A549 (cell line): ENCODE measurements around the gene VPS13A. TPM values are rescaled to one million over a fixed set of nuclear protein-coding genes. Genes with fewer than 3 reads are reported as not detected.

Source experiments
- ATAC-seq, 2 experiments: fragments of 200-7000 bp in 1 of 2; fragments of >200 bp in 1 of 2; cut with Nextera tagmentation in 1 of 2; cut with Tn5 transposase in 1 of 2; 3 replicates each; pipeline versions ENCODE4 v1.8.0 to v1.9.1; 2018 to 2020; ENCODE audit warnings: mild to moderate bottlenecking in 1 of 2, moderate library complexity in 1 of 2
- CTCF ChIA-PET: fragments of 300-600 bp; sonication (Branson Sonifier 250); formaldehyde crosslinking; extraction: SDS; loops from one replicate; lab custom pipeline; 2021; ENCODE audit warnings: antibody characterized with exemption, inconsistent platforms; lab: Yijun Ruan, JAX
- POLR2A ChIA-PET: fragments of 350-600 bp; formaldehyde crosslinking; extraction: SDS; loops from one replicate; lab custom pipeline; 2021; ENCODE audit warnings: antibody characterized with exemption, inconsistent platforms; lab: Yijun Ruan, JAX
- DNase-seq, 2 experiments: peaks; one replicate each; pipeline versions ENCODE4 v3.0.0 to v3.0.0-alpha.2; 2011 to 2016; ENCODE audit warnings: low read depth in 1 of 2, low spot score in 1 of 2
- FAIRE-seq: peaks from 2 replicates; lab custom pipeline; 2011; peaks lifted over from hg19 to GRCh38; lab: Jason Lieb, UNC
- H3K27ac ChIP-seq, 2 experiments: fragments of >200 bp; sonication (Bioruptor Twin); formaldehyde crosslinking; 3 replicates each; pipeline ENCODE4 v1.5.1; 2016 to 2017
- H3K4me1 ChIP-seq: fragments of >200 bp; sonication (Bioruptor Twin); formaldehyde crosslinking; 3 replicates; pipeline ENCODE4 v1.6.1; 2016
- H3K4me2 ChIP-seq: fragments of >200 bp; sonication (Bioruptor Twin); formaldehyde crosslinking; 3 replicates; pipeline ENCODE4 v1.6.1; 2016
- H3K4me3 ChIP-seq: fragments of >200 bp; sonication (Bioruptor Twin); formaldehyde crosslinking; 3 replicates; pipeline ENCODE4 v1.5.1; 2016
- H3K9me3 ChIP-seq: fragments of >200 bp; sonication (Bioruptor Twin); formaldehyde crosslinking; 3 replicates; pipeline ENCODE4 v1.6.1; 2016
- BCL3 ChIP-seq: fragments of >200 bp; sonication (Bioruptor Twin); formaldehyde crosslinking; IDR thresholded peaks from 3 replicates; pipeline ENCODE4 v1.6.1; 2016
- CBX2 ChIP-seq: fragments of 200-600 bp; sonication (generic); IDR thresholded peaks from 2 replicates; pipeline ENCODE4 v1.6.1; 2016; ENCODE audit warnings: low read depth, mild to moderate bottlenecking, borderline replicate concordance
- CBX8 ChIP-seq: fragments of 200-600 bp; sonication (generic); IDR thresholded peaks from 2 replicates; pipeline ENCODE4 v1.6.1; 2016
- CEBPB ChIP-seq, 2 experiments: fragments of >200 bp in 1 of 2; sonication (Bioruptor Twin) in 1 of 2; formaldehyde crosslinking in 1 of 2; IDR thresholded peaks; 2 replicates each; pipeline ENCODE4 v1.6.1; 2012 to 2016
- CHD4 ChIP-seq: fragments of 200-600 bp; sonication (generic); IDR thresholded peaks from 2 replicates; pipeline ENCODE4 v1.6.1; 2016; ENCODE audit warnings: antibody characterized with exemption, mild to moderate bottlenecking, borderline replicate concordance
- EHF ChIP-seq: fragments of 250-450 bp; sonication (Bioruptor Pico); IDR thresholded peaks from 2 replicates; pipeline ENCODE4 v1.5.0; 2020; ENCODE audit warnings: mild to moderate bottlenecking
- EHMT2 ChIP-seq: fragments of 200-600 bp; sonication (generic); IDR thresholded peaks from 2 replicates; pipeline ENCODE4 v1.6.1; 2016; ENCODE audit warnings: antibody characterized with exemption, low read depth, mild to moderate bottlenecking, moderate library complexity
- ELK1 ChIP-seq: fragments of 150-350 bp; IDR thresholded peaks from 2 replicates; pipeline ENCODE4 v1.6.1; 2014; ENCODE audit warnings: low read depth, mild to moderate bottlenecking, low read length
- ESRRA ChIP-seq: fragments of 150-350 bp; IDR thresholded peaks from 2 replicates; pipeline ENCODE4 v1.6.1; 2014; ENCODE audit warnings: mild to moderate bottlenecking, low read length, borderline replicate concordance
- HOXA7 ChIP-seq: fragments of 250-450 bp; sonication (Bioruptor Pico); IDR thresholded peaks from 2 replicates; pipeline ENCODE4 v1.5.0; 2020; ENCODE audit warnings: mild to moderate bottlenecking, moderate library complexity
- HOXB5 ChIP-seq: fragments of 250-450 bp; sonication (Bioruptor Pico); IDR thresholded peaks from 2 replicates; pipeline ENCODE4 v1.5.0; 2020; ENCODE audit warnings: mild to moderate bottlenecking, moderate library complexity
- JUN ChIP-seq, 2 experiments: fragments of >200 bp; sonication (Bioruptor Twin); formaldehyde crosslinking; IDR thresholded peaks; 2 replicates in 1 of 2; 3 replicates in 1 of 2; pipeline ENCODE4 v1.6.1; 2016 to 2017
- JUNB ChIP-seq: fragments of >200 bp; sonication (Bioruptor Twin); formaldehyde crosslinking; IDR thresholded peaks from 2 replicates; pipeline ENCODE4 v1.6.1; 2016
- KDM5A ChIP-seq: fragments of 200-600 bp; sonication (generic); IDR thresholded peaks from 2 replicates; pipeline ENCODE4 v1.6.1; 2016; ENCODE audit warnings: antibody characterized with exemption, mild to moderate bottlenecking
- MAX ChIP-seq: IDR thresholded peaks from 2 replicates; pipeline ENCODE4 v1.6.1; 2012
- MYC ChIP-seq: IDR thresholded peaks from 2 replicates; pipeline ENCODE4 v1.6.1; 2012; ENCODE audit warnings: mild to moderate bottlenecking, inconsistent platforms, low read length, improper control_type of control experiment, borderline replicate concordance
- NFE2L2 ChIP-seq: fragments of 150-350 bp; conservative IDR thresholded peaks from 2 replicates; pipeline ENCODE4 v1.6.1; 2014; ENCODE audit warnings: low read length
- POLR2A ChIP-seq: IDR thresholded peaks from 2 replicates; pipeline ENCODE4 v1.6.1; 2012; ENCODE audit warnings: mild to moderate bottlenecking, low read length
- RAD21 ChIP-seq, 2 experiments: fragments of >200 bp in 1 of 2; sonication (Bioruptor Twin) in 1 of 2; formaldehyde crosslinking in 1 of 2; IDR thresholded peaks in 1 of 2; conservative IDR thresholded peaks in 1 of 2; 2 replicates in 1 of 2; 3 replicates in 1 of 2; pipeline ENCODE4 v1.6.1; 2012 to 2018; ENCODE audit warnings: inconsistent platforms in 1 of 2
- RCOR1 ChIP-seq: fragments of 150-350 bp; IDR thresholded peaks from 2 replicates; pipeline ENCODE4 v1.6.1; 2014; ENCODE audit warnings: antibody characterized with exemption, low read length, low read depth
- RFX5 ChIP-seq: fragments of 450-650 bp; IDR thresholded peaks from 2 replicates; pipeline ENCODE4 v1.7.1; 2014; ENCODE audit warnings: antibody characterized with exemption, mild to moderate bottlenecking, moderate library complexity
- SMC3 ChIP-seq: fragments of >200 bp; sonication (Bioruptor Twin); formaldehyde crosslinking; IDR thresholded peaks from 3 replicates; pipeline ENCODE4 v1.6.1; 2018; ENCODE audit warnings: inconsistent platforms
- SREBF2 ChIP-seq: fragments of 450-650 bp; IDR thresholded peaks from 2 replicates; pipeline ENCODE4 v1.6.1; 2014; ENCODE audit warnings: mild to moderate bottlenecking, moderate library complexity
- TFCP2L1 ChIP-seq: fragments of 250-450 bp; sonication (Bioruptor Pico); IDR thresholded peaks from 2 replicates; pipeline ENCODE4 v1.5.0; 2021; ENCODE audit warnings: mild to moderate bottlenecking
- TP53 ChIP-seq: fragments of 250-450 bp; sonication (Bioruptor Pico); IDR thresholded peaks from 2 replicates; pipeline ENCODE4 v1.5.0; 2021; ENCODE audit warnings: mild to moderate bottlenecking, moderate library complexity
- ZC3H11A ChIP-seq: fragments of 450-650 bp; IDR thresholded peaks from 2 replicates; pipeline ENCODE4 v1.6.1; 2014; ENCODE audit warnings: antibody characterized with exemption, mild to moderate bottlenecking
- ZFP36 ChIP-seq: fragments of 450-650 bp; IDR thresholded peaks from 2 replicates; pipeline ENCODE4 v1.6.1; 2014; ENCODE audit warnings: borderline replicate concordance; ENCODE audit not compliant: partially characterized antibody
- ZNF302 ChIP-seq: fragments of 250-450 bp; sonication (Bioruptor Pico); IDR thresholded peaks from 2 replicates; pipeline ENCODE4 v1.9.0; 2021; ENCODE audit warnings: inconsistent platforms, mild to moderate bottlenecking, moderate library complexity
- WGBS: methylation state at CpG from one replicate; pipeline ENCODE4 v1.1.6; 2017; ENCODE audit errors: missing lambda C conversion rate; 5-methylcytosine and 5-hydroxymethylcytosine counted together
- polyA plus RNA-seq, 4 experiments: library from polyadenylated mRNA; depleted of rRNA in 3 of 4; stranded (reverse); fragments of >200 nt; fragmentation: RNase III in 1 of 4; extraction: RNeasy Plus Mini Kit Qiagen cat#74134 plus additional on column Dnase treatment in 1 of 4; gene quantifications; 2 replicates in 3 of 4; 3 replicates in 1 of 4; pipeline ENCODE4 v1.2.3, GENCODE V29; 2011 to 2017
- TF ChIP-seq, protein P1 (sequence below): IDR thresholded peaks from 2 replicates; pipeline ENCODE4 v1.6.1; 2012; ENCODE audit warnings: low read depth, borderline replicate concordance
- TF ChIP-seq, protein P2 (sequence below): fragments of >200 bp; sonication (Bioruptor Twin); formaldehyde crosslinking; IDR thresholded peaks from 3 replicates; pipeline ENCODE4 v1.5.1; 2016

The VPS13A gene
- polyA plus RNA-seq, 2 of the 4 experiments (the other 2 are of a cell fraction): 12.3 to 66.6 TPM

DNA sequence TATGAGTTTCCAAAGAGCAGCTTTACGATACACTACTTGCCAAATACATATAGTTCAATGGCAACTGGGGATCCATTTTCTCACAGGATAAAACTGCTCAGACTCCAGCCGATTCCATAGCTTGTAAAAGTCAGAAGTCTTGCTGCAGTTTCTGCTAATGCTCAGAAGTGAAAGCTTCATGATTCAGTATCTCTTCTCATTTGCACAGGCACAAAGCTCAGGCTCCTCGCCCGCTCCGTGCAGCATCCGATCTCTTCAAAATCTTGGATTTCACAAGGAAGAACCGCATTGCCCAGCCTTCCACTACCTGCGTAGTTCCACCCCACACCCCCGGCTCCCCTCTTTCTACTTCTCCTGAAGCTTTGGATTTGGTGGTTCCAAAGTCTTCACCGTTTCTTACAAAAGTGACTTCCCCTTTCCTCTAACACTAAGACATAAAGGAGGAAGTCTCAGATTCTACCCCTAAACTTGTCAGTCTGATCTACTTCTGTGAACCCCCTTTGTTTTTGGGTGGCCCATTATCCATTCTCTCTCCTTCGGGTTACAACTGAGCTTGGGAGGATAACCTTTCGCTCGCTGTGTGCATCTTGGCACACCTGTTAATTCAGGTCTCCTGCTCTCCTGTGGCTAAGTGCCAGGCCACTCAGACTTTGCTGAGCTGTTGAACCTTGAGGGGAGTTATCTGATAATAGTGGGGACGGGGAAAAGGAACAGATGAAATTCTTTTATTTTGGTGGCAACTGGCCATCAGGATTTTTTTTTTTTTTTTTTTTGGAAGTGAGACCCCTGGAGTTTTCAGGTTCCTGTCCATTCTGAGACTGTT is 276.7 kb downstream of the VPS13A start (continued):
- TF ChIP-seq ZFP36: no peak
- TF ChIP-seq MYC: no peak
- TF ChIP-seq ELK1: no peak
- no peak for TF ChIP-seq ESRRA
- no peak for TF ChIP-seq CBX8
- no peak for TF ChIP-seq NFE2L2
- TF ChIP-seq RCOR1: no peak

GRCh38 chr9:77454663-77455062 is 277.3 kb downstream of the VPS13A start:
- no peak for ATAC-seq
- no peak overlapping the region for H3K4me2 ChIP-seq
- H3K9me3 ChIP-seq: no peaks in the 10 kb centered on the region
- 45% methylated on average over 3 of the region's 3 CpGs for WGBS
- ChIA-PET POLR2A (no interaction called here), CTCF (interaction anchor here (1.0 to 12.3 kb wide), 7 partner anchors 13 to 581 kb away, joined by 3 to 238 read pairs (median 41); no protein-coding TSS in a partner anchor)
- H3K27ac ChIP-seq: no peak overlapping the region
- no peak overlapping the region for H3K4me3 ChIP-seq
- FAIRE-seq: no peak
- H3K4me1 ChIP-seq: no peaks in the 10 kb centered on the region
- TF ChIP-seq BCL3: no peak
- TF ChIP-seq CBX2: no peak
- TF ChIP-seq RFX5: no peak
- no peak for TF ChIP-seq EHMT2
- no peak for TF ChIP-seq SMC3
- TF ChIP-seq POLR2A: no peak
- TF ChIP-seq CBX8: no peak
- no peak for TF ChIP-seq ZC3H11A
- no peak for TF ChIP-seq TFCP2L1 (CRISPR knock-in tag)
- TF ChIP-seq JUNB: no peak
- TF ChIP-seq EHF: no peak
- no peak for DNase-seq

GRCh38 chr9:77455312-77455927 is 278.1 kb downstream of the VPS13A start:
- whole genome bisulfite sequencing: 30% methylated on average over 8 of the region's 8 CpGs
- POLR2A ChIA-PET: no interaction called here
- peak; percentile 53 to 65 for DNase-seq

More at GRCh38 chr9:77455312-77455927, 278.1 kb downstream of the VPS13A start:
- no peaks in the 10 kb centered on the region for H3K4me1 ChIP-seq
- TF ChIP-seq HOXB5 (CRISPR knock-in tag) (no peak), CEBPB (IDR thresholded peaks at IDR 0.05) (no peak), SREBF2 (no peak), SMC3 (peak; percentile 71), HOXA7 (no peak), TP53 (CRISPR knock-in tag) (no peak), CHD4 (no peak), KDM5A (no peak), MYC (0 out of 2 replicates have a peak, but pooled peaks have one; percentile 24), RAD21 (conservative IDR thresholded peaks at IDR 0.05 in 1 of 2, IDR thresholded peaks at IDR 0.05 in 1 of 2) (peak; percentile 33 to 42; a peak in 2 of 5 replicates), MAX (peak; percentile 63), JUN (IDR thresholded peaks at IDR 0.05) (no peak), ZNF302 (CRISPR knock-in tag) (no peak), EHMT2 (no peak)
- TF ChIP-seq, protein P1, sequence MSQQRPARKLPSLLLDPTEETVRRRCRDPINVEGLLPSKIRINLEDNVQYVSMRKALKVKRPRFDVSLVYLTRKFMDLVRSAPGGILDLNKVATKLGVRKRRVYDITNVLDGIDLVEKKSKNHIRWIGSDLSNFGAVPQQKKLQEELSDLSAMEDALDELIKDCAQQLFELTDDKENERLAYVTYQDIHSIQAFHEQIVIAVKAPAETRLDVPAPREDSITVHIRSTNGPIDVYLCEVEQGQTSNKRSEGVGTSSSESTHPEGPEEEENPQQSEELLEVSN: no peak
- TF ChIP-seq, protein P2, sequence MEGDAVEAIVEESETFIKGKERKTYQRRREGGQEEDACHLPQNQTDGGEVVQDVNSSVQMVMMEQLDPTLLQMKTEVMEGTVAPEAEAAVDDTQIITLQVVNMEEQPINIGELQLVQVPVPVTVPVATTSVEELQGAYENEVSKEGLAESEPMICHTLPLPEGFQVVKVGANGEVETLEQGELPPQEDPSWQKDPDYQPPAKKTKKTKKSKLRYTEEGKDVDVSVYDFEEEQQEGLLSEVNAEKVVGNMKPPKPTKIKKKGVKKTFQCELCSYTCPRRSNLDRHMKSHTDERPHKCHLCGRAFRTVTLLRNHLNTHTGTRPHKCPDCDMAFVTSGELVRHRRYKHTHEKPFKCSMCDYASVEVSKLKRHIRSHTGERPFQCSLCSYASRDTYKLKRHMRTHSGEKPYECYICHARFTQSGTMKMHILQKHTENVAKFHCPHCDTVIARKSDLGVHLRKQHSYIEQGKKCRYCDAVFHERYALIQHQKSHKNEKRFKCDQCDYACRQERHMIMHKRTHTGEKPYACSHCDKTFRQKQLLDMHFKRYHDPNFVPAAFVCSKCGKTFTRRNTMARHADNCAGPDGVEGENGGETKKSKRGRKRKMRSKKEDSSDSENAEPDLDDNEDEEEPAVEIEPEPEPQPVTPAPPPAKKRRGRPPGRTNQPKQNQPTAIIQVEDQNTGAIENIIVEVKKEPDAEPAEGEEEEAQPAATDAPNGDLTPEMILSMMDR: peak; percentile 56
- TF ChIP-seq, all 56 proteins: peak for 5
- Histone ChIP-seq H3K9me3 (no peaks in the 10 kb centered on the region), H3K4me2 (peak overlapping the region; percentile 8; the same call in 1 of the 3 replicates), H3K27ac (no peak overlapping the region), H3K4me3 (no peak overlapping the region)
- CTCF ChIA-PET: interaction anchor here (0.8 to 12.3 kb wide), 15 partner anchors 8 to 666 kb away, joined by 3 to 238 read pairs (median 11); no protein-coding TSS in a partner anchor
- ATAC-seq: peak in 1 of 2 experiments; percentile 81; a peak in 3 of 6 replicates
- FAIRE-seq: no peak
